Measurements from ENCODE around the gene YBX1.
"Not testable (repeated sequence)": the region's sequence is repeated elsewhere in the genome, so short reads cannot be mapped to it uniquely, and the experiment has no call there.

YBX1 gene

DNA sequence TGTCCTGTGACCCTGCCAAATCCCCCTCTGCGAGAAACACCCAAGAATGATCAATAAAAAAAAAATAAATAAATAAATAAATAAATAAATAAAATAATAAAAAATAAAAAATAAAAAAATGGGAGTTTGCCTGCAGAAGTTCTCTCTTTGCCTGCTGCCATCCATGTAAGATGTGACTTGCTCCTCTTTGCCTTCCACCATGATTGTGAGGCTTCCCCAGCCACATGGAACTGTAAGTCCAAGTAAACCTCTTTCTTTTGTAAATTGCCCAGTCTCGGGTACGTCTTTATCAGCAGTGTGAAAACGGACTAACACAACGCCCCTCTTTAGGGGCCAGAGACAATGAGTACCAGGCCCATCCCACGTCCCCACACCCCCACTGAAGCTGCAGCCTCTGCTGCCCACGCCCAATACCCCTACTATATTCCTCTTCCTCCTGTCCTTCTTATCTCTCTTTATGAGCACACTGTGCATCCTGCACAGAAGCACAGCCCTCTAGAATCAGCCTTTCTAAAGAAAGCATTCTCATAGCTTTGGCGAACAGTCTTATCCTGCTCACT is 69.4 kb downstream of the YBX1 start:
- not testable (repeated sequence) for DNase-seq

DNA sequence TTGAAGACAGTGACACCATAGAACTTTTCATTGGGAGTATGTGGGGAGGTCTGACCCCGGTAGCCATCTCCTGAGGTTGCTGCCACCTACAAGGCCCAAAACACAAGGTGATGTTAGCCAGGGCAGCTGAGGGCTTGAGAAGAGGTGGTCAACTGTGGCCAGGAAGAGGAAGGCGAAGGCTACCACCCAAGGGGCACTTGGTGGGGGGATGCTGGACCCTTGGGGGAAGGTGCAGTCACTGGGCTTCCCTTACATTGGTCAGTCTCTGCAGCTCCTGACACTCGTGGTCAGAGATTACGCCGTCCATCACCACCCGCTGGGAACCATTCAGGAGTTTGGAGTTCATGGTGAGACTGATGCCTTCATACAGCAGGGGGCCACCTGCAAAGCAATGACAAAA is 70.1 kb downstream of the YBX1 start:
- no peak for DNase-seq

DNA sequence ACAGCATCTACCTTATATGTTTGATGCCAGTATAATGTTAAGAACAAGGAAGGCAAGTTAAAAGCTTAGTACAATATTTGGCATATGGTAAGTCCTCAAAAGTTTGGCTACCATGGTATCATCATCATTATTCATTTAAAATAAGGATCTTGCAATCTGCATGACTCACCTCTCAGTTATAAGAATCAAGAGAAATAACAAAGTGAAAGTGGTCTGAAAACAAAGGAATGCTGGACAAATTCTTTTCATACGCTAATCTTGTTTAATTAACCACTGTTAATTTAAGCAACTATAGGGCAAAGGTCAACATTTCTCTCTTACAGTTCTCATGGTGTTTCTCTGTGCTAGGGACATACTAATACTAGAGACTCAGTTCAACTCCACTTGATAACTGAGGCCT is 70.9 kb downstream of the YBX1 start:
- DNase-seq, result no peak
